ENCODE results near the gene DLGAP4.

DNA sequence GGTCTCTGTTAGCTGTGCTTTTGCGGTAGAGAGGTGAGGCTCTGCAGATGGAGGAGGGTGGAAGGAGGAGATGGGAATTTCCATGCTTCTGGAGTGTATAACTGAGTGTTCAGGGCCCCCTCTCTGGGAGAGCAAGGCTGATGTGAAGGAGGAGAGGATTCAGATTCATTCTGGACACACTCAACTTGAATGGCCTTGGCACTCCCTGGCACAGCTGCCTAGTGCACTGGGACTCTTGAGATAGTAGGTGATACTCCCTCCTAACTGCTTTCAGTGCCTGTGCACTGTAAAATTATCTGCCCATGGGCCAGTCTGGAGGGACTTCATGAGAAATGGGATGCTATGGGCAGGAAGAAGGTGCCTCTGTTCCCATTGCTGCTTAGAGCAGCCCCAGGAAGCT is 180.9 kb downstream of the DLGAP4 start:
- TF ChIP-seq, protein P1, sequence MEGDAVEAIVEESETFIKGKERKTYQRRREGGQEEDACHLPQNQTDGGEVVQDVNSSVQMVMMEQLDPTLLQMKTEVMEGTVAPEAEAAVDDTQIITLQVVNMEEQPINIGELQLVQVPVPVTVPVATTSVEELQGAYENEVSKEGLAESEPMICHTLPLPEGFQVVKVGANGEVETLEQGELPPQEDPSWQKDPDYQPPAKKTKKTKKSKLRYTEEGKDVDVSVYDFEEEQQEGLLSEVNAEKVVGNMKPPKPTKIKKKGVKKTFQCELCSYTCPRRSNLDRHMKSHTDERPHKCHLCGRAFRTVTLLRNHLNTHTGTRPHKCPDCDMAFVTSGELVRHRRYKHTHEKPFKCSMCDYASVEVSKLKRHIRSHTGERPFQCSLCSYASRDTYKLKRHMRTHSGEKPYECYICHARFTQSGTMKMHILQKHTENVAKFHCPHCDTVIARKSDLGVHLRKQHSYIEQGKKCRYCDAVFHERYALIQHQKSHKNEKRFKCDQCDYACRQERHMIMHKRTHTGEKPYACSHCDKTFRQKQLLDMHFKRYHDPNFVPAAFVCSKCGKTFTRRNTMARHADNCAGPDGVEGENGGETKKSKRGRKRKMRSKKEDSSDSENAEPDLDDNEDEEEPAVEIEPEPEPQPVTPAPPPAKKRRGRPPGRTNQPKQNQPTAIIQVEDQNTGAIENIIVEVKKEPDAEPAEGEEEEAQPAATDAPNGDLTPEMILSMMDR (IDR thresholded peaks at IDR 0.05) = no peak
- no peak for TF ChIP-seq POLR2A (IDR thresholded peaks at IDR 0.05)
- TF ChIP-seq EP300 (IDR thresholded peaks at IDR 0.05) = no peak

Data from ovary (tissue), 3 donors.